IMR-90 (cell line): Measurements from ENCODE around the gene KRTAP12-3. TPM values are rescaled to one million over a fixed set of nuclear protein-coding genes. Genes with fewer than 3 reads are reported as not detected.

Experiments used
- ATAC-seq: fragments of 200-7000 bp; cut with Tn5 transposase; 2 replicates; pipeline ENCODE4 v1.9.1; 2020; ENCODE audit warnings: low read depth, mild to moderate bottlenecking, moderate library complexity
- BruUV-seq: library from RNA; stranded (reverse); fragments of 400-500 nt; replicated peaks from 2 replicates; lab custom pipeline; 2021; lab: Mats Ljungman, UMichigan
- CTCF ChIA-PET: fragments of 300-600 bp; formaldehyde crosslinking; extraction: SDS; loops from one replicate; lab custom pipeline; 2021; ENCODE audit warnings: antibody characterized with exemption; lab: Yijun Ruan, JAX
- POLR2A ChIA-PET: fragments of 300-600 bp; sonication (Branson Sonifier 250); formaldehyde crosslinking; loops from one replicate; lab custom pipeline; 2022; ENCODE audit warnings: antibody characterized with exemption; ENCODE audit not compliant: unreplicated experiment; lab: Charles Lee
- DNase-seq: peaks from one replicate; pipeline ENCODE4 v3.0.0; 2013
- H2AFZ ChIP-seq: replicated peaks from 2 replicates; pipeline ENCODE3; 2013; ENCODE audit warnings: low read length, mild to moderate bottlenecking; ENCODE audit not compliant: poor library complexity
- H2AK5ac ChIP-seq: 2 replicates; pipeline ENCODE4 v1.6.1; 2013; ENCODE audit warnings: low read depth, low read length, inconsistent platforms
- H2AK9ac ChIP-seq: replicated peaks from 2 replicates; pipeline ENCODE3; 2013; ENCODE audit warnings: mild to moderate bottlenecking, low read depth, low read length, moderate library complexity; ENCODE audit not compliant: poor library complexity
- H2BK120ac ChIP-seq: 2 replicates; pipeline ENCODE4 v1.6.1; 2013; ENCODE audit warnings: low read depth, low read length, inconsistent platforms
- H2BK15ac ChIP-seq: 3 replicates; pipeline ENCODE4 v1.6.1; 2013; ENCODE audit warnings: low read depth, low read length, inconsistent platforms
- H2BK20ac ChIP-seq: 2 replicates; pipeline ENCODE4 v1.6.1; 2013; ENCODE audit warnings: low read depth, mild to moderate bottlenecking, inconsistent platforms, low read length, moderate library complexity
- H2BK5ac ChIP-seq: 2 replicates; pipeline ENCODE4 v1.6.1; 2013; ENCODE audit warnings: mild to moderate bottlenecking, low read depth, low read length, inconsistent platforms; ENCODE audit not compliant: poor library complexity, severe bottlenecking
- H3K14ac ChIP-seq: replicated peaks from 2 replicates; pipeline ENCODE4 v1.6.1; 2013; ENCODE audit warnings: low read depth, low read length, inconsistent platforms
- H3K18ac ChIP-seq: 2 replicates; pipeline ENCODE4 v1.6.1; 2013; ENCODE audit warnings: low read depth, low read length, control low read depth
- H3K23ac ChIP-seq: 2 replicates; pipeline ENCODE4 v1.6.1; 2013; ENCODE audit warnings: low read depth, low read length, inconsistent platforms
- H3K27ac ChIP-seq: 2 replicates; pipeline ENCODE4 v1.5.1; 2013; ENCODE audit warnings: mild to moderate bottlenecking, control low read depth, low read length; ENCODE audit not compliant: insufficient read depth
- H3K27me3 ChIP-seq: 2 replicates; pipeline ENCODE4 v1.6.1; 2013; ENCODE audit warnings: low read length; ENCODE audit not compliant: control insufficient read depth, insufficient read depth
- H3K36me3 ChIP-seq: 2 replicates; pipeline ENCODE4 v1.6.1; 2013; ENCODE audit warnings: low read length, mixed read lengths; ENCODE audit not compliant: control insufficient read depth, insufficient read depth
- H3K4ac ChIP-seq: 2 replicates; pipeline ENCODE4 v1.6.1; 2013; ENCODE audit warnings: low read depth, low read length, inconsistent platforms
- H3K4me1 ChIP-seq: 2 replicates; pipeline ENCODE4 v1.6.1; 2013; ENCODE audit warnings: low read length, mixed read lengths; ENCODE audit not compliant: control insufficient read depth, insufficient read depth
- H3K4me2 ChIP-seq: 2 replicates; pipeline ENCODE4 v1.6.1; 2013; ENCODE audit warnings: low read depth, mild to moderate bottlenecking, control low read depth, low read length, moderate library complexity
- H3K4me3 ChIP-seq: 2 replicates; pipeline ENCODE4 v1.5.1; 2013; ENCODE audit warnings: low read depth, mild to moderate bottlenecking, control low read depth, low read length, moderate library complexity; ENCODE audit not compliant: insufficient read depth
- H3K56ac ChIP-seq: 2 replicates; pipeline ENCODE4 v1.6.1; 2013; ENCODE audit warnings: low read length, inconsistent platforms; ENCODE audit not compliant: insufficient read depth; ENCODE audit errors: extremely low read depth
- H3K79me1 ChIP-seq, 2 experiments: 2 replicates each; pipeline ENCODE4 v1.6.1; 2013; ENCODE audit warnings: low read length in 2 of 2, inconsistent platforms in 1 of 2, low read depth in 1 of 2
- H3K9ac ChIP-seq: 2 replicates; pipeline ENCODE4 v1.6.1; 2013; ENCODE audit warnings: low read depth, low read length, control low read depth
- H3K9me1 ChIP-seq: 2 replicates; pipeline ENCODE4 v1.6.1; 2013; ENCODE audit warnings: low read length, inconsistent platforms; ENCODE audit not compliant: insufficient read depth
- H3K9me3 ChIP-seq: 2 replicates; pipeline ENCODE4 v1.6.1; 2013; ENCODE audit warnings: low read length; ENCODE audit not compliant: control insufficient read depth, insufficient read depth
- H4K20me1 ChIP-seq: 2 replicates; pipeline ENCODE4 v1.6.1; 2013; ENCODE audit warnings: low read length, inconsistent platforms; ENCODE audit not compliant: insufficient read depth
- H4K5ac ChIP-seq: 2 replicates; pipeline ENCODE4 v1.6.1; 2013; ENCODE audit warnings: mild to moderate bottlenecking, low read depth, low read length, control low read depth
- H4K8ac ChIP-seq, 2 experiments: 2 replicates each; pipeline ENCODE4 v1.6.1; 2013; ENCODE audit warnings: low read depth in 2 of 2, low read length in 2 of 2, control low read depth in 1 of 2, inconsistent platforms in 1 of 2
- H4K91ac ChIP-seq: 2 replicates; pipeline ENCODE4 v1.6.1; 2013; ENCODE audit warnings: low read depth, low read length, inconsistent platforms; ENCODE audit not compliant: insufficient read depth
- BHLHE40 ChIP-seq: fragments of 150-350 bp; IDR thresholded peaks from 2 replicates; pipeline ENCODE4 v1.6.1; 2016; ENCODE audit warnings: mild to moderate bottlenecking, low read depth, low read length
- CEBPB ChIP-seq: IDR thresholded peaks from 2 replicates; pipeline ENCODE4 v1.6.1; 2012; ENCODE audit warnings: low read depth, low read length, improper control_type of control experiment
- CHD1 ChIP-seq: IDR thresholded peaks from 2 replicates; pipeline ENCODE4 v1.6.1; 2012; ENCODE audit warnings: low read depth, low read length, improper control_type of control experiment
- CTCF ChIP-seq: conservative IDR thresholded peaks from 2 replicates; pipeline ENCODE4 v1.5.1; 2012; ENCODE audit warnings: mild to moderate bottlenecking, low read depth, low read length, improper control_type of control experiment
- FOS ChIP-seq: fragments of 150-350 bp; IDR thresholded peaks from 2 replicates; pipeline ENCODE4 v1.6.1; 2016; ENCODE audit warnings: low read depth, low read length
- MAFK ChIP-seq: IDR thresholded peaks from 2 replicates; pipeline ENCODE4 v1.6.1; 2012; ENCODE audit warnings: low read depth, low read length, improper control_type of control experiment
- MAZ ChIP-seq: IDR thresholded peaks from 2 replicates; pipeline ENCODE4 v1.6.1; 2012; ENCODE audit warnings: low read depth, mild to moderate bottlenecking, low read length, improper control_type of control experiment, moderate library complexity, borderline replicate concordance
- MXI1 ChIP-seq: IDR thresholded peaks from 2 replicates; pipeline ENCODE4 v1.6.1; 2012; ENCODE audit warnings: low read depth, mild to moderate bottlenecking, low read length, moderate library complexity, borderline replicate concordance
- NFE2L2 ChIP-seq: fragments of 150-350 bp; IDR thresholded peaks from 2 replicates; pipeline ENCODE4 v1.6.1; 2016; ENCODE audit warnings: low read depth, mild to moderate bottlenecking, low read length
- POLR2A ChIP-seq: IDR thresholded peaks from 2 replicates; pipeline ENCODE4 v1.6.1; 2012; ENCODE audit warnings: mild to moderate bottlenecking, low read depth, low read length
- RCOR1 ChIP-seq: IDR thresholded peaks from 2 replicates; pipeline ENCODE4 v1.6.1; 2012; ENCODE audit warnings: mild to moderate bottlenecking, low read length, improper control_type of control experiment; ENCODE audit not compliant: insufficient replicate concordance
- RFX5 ChIP-seq: IDR thresholded peaks from 2 replicates; pipeline ENCODE4 v1.8.0; 2012; ENCODE audit warnings: low read depth, mild to moderate bottlenecking, low read length, moderate library complexity
- SMC3 ChIP-seq: fragments of 150-350 bp; IDR thresholded peaks from 2 replicates; pipeline ENCODE4 v1.6.1; 2016; ENCODE audit warnings: low read depth, mild to moderate bottlenecking, antibody characterized with exemption, low read length, moderate library complexity
- USF2 ChIP-seq: fragments of 150-350 bp; IDR thresholded peaks from 2 replicates; pipeline ENCODE4 v1.6.1; 2017; ENCODE audit warnings: mild to moderate bottlenecking, antibody characterized with exemption, low read length, low read depth
- WGBS, 2 experiments: methylation state at CpG; one replicate each; pipeline versions ENCODE4 v1.1.5 to v1.1.7; 2013; ENCODE audit warnings: missing lambda C conversion rate in 2 of 2; ENCODE audit not compliant: insufficient read length in 1 of 2; ENCODE audit errors: extremely low coverage in 2 of 2; 5-methylcytosine and 5-hydroxymethylcytosine counted together
- dilution Hi-C: fragments of 300-500 bp; cut with HindIII; formaldehyde crosslinking; loops from one replicate; pipeline ENCODE4 v1.14.3; 2018; ENCODE audit warnings: low sequenced_read_pairs; ENCODE audit not compliant: unreplicated experiment
- in situ Hi-C: fragments of 300-500 bp; cut with MboI; formaldehyde crosslinking; loops from 3 replicates; pipeline ENCODE4 v1.14.3; 2019; ENCODE audit warnings: low sequenced_read_pairs, inconsistent platforms, mixed read lengths
- intact Hi-C: fragments of 100-400 bp; cut with micrococcal nuclease; formaldehyde crosslinking; loops from 2 replicates; pipeline ENCODE4 v1.10.0; 2022
- polyA plus RNA-seq, 3 experiments: library from polyadenylated mRNA; depleted of rRNA; stranded (reverse); fragments of >200 nt; gene quantifications; 2 replicates each; pipeline ENCODE4 v1.2.3, GENCODE V29; 2012; ENCODE audit warnings: low replicate concordance in 1 of 3
- total RNA-seq: library from RNA; depleted of rRNA; stranded (reverse); fragments of >200 nt; gene quantifications from 2 replicates; pipeline ENCODE4 v1.2.3, GENCODE V29; 2012

The KRTAP12-3 gene
- total and polyA plus RNA-seq, 2 of the 4 experiments (the other 2 are of a cell fraction): not detected

GRCh38 chr21:44615466-44615865 is 42.3 kb upstream of the KRTAP12-3 start:
- no peak overlapping the region for H3K4me3 ChIP-seq

More at GRCh38 chr21:44615466-44615865, 42.3 kb upstream of the KRTAP12-3 start:
- H2BK20ac ChIP-seq: no peak overlapping the region
- dilution Hi-C loops: no loop called here
- no peak overlapping the region for H4K8ac ChIP-seq
- H2AK9ac ChIP-seq: no peak overlapping the region
- intact Hi-C loops: no loop called here
- no peak overlapping the region for H4K91ac ChIP-seq
- no peaks in the 10 kb centered on the region for H3K9me1 ChIP-seq
- H3K36me3 ChIP-seq: no peaks in the 10 kb centered on the region
- H3K9me3 ChIP-seq: peaks cover 13% of the 10 kb centered on the region
- TF ChIP-seq BHLHE40 (no peak), CHD1 (no peak), MAZ (no peak), CEBPB (no peak), RCOR1 (no peak), POLR2A (no peak), MXI1 (no peak), NFE2L2 (no peak), CTCF (no peak), USF2 (no peak), SMC3 (no peak), MAFK (no peak), RFX5 (no peak), FOS (no peak)
- POLR2A ChIA-PET: no interaction called here
- H3K23ac ChIP-seq: no peak overlapping the region
- H3K14ac ChIP-seq: no peak overlapping the region
- no peak overlapping the region for H2BK5ac ChIP-seq
- H3K4me2 ChIP-seq: no peak overlapping the region
- no peaks in the 10 kb centered on the region for H3K4me1 ChIP-seq
- H3K56ac ChIP-seq: no peak overlapping the region
- H3K4ac ChIP-seq: no peak overlapping the region
- no peaks in the 10 kb centered on the region for H4K20me1 ChIP-seq
- H3K27ac ChIP-seq: no peak overlapping the region
- DNase-seq (no peak), ATAC-seq (no peak)
- no peak overlapping the region for H2AFZ ChIP-seq
- no peak overlapping the region for H2BK15ac ChIP-seq
- in situ Hi-C loops: no loop called here
- H2AK5ac ChIP-seq: no peak overlapping the region
- CTCF ChIA-PET: no interaction called here
- H4K5ac ChIP-seq: no peak overlapping the region
- H2BK120ac ChIP-seq: no peak overlapping the region
- H3K27me3 ChIP-seq: peaks cover 3% of the 10 kb centered on the region; the same call in 1 of the 2 replicates
- H3K9ac ChIP-seq: no peak overlapping the region
- WGBS, 2 experiments: 61% methylated on average over 2 of the region's 8 CpGs; no CpG with 5 or more reads in 1 of the 2 experiments
- no TSS peak for BruUV-seq
- H3K79me1 ChIP-seq: no peaks in the 10 kb centered on the region
- no peak overlapping the region for H3K18ac ChIP-seq
